Stimulated activated CD4-positive, alpha-beta T cell treated with anti-CD3 and anti-CD28 coated beads, TNF-alpha, amount 100 ng/mL, for 4 hours (primary cell): ENCODE results near the gene ME1.
"Not testable (repeated sequence)": the region's sequence is repeated elsewhere in the genome, so short reads cannot be mapped to it uniquely, and the experiment has no call there.

Source experiments
- DNase-seq, 3 experiments: peaks; one replicate each; pipeline ENCODE4 v3.0.0-alpha.2; 2020; ENCODE audit warnings: low read depth in 3 of 3

Gene ME1

GRCh38 chr6:83432636-83433035 is 1.8 kb upstream of the ME1 start:
- no peak for DNase-seq

DNA sequence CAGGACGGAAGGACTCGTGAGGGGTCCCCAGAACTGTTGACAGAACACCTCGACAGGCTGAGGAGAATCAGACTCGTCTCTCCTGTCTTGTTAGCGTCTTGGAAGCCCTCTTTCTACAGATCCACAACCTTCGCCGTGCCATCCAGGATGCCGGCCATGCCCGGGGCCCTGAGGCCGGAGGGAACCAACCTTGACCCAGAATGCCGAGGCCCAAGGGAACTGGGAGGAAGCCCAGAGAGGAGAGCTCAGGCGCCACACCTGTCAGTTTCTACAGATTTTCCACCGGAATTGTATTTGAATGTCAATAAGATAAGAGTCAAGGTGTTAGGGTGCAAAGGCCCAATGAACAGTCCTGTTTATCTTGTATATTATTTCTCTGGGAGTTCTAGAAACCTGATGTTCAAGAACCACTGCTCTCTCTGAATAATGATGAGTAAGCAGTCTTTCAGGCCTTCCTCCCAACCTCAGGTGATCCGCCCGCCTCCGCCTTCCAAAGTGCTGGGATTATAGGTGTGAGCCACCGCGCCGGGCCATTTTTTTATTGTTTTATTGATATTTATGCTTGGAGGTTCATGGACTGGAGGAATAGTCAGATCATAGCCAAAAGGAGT is 799 bp upstream of the ME1 start:
- DNase-seq: no peak

GRCh38 chr6:83429857-83430610 is 817 bp downstream of the ME1 start:
- no peak for DNase-seq

- DNase-seq: no peak
These were observed 1.6 kb downstream of the ME1 start for GRCh38 chr6:83429269-83429668.

- no peak for DNase-seq
These were observed 6.3 kb downstream of the ME1 start for GRCh38 chr6:83424392-83425018.

- no peak for DNase-seq
These were observed 12.8 kb downstream of the ME1 start for GRCh38 chr6:83417880-83418663.

DNA sequence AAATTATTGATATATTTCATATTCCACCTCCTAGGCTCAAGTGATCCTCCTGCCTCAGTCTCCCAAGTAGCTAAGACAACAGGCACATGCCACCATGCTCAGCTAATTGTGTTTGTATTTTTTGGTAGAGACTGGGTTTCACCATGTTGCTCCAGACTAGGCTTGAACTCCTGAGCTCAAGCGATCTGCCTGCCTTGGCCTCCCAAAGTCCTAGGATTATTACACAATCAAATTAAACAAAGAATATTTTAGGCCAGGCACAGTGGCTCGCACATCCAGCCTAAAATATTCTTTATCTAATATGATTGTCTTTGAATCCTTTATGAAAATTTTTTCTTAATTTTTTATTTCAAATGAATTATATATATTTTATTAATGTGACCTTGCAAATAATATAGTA is 17.8 kb downstream of the ME1 start:
- DNase-seq: no peak

GRCh38 chr6:83411731-83412130 is 19.1 kb downstream of the ME1 start:
- no peak for DNase-seq

DNA sequence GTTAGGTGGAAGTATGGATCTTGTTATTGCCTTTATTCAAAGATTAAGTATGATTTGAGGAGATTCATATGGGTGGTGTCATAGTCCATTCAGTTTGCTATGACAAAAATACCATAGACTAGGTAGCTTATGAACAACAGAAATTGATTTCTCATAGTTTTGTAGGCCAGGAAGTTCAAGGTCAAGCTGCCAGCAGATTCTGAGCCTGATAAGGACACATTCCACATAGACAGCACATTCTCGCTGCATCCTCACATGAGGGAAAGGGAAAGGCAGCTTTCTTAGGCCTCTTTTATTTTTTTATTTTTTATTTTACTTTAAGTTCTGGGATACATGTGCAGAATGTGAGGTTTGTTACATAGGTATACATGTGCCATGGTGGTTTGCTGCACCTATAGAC is 27.7 kb downstream of the ME1 start:
- DNase-seq: no peak

DNA sequence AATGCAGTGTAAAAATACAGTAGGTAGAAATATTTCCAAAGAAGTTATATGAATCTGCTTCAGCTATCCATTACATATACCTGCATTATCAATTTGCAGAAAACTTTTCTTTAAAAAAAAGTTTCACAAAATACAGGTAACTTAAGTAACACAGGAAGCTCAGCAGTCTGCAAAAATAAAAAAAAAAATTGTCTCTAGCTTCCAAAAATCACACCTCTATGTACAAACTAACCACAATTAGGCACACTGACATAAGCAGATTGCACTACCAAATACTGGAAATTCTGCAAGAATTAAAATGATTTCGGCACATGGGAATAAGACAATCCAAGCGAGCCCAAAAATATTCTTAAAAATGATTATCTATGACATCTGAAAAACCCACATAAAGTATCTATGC is 41.2 kb downstream of the ME1 start:
- no peak for DNase-seq

DNA sequence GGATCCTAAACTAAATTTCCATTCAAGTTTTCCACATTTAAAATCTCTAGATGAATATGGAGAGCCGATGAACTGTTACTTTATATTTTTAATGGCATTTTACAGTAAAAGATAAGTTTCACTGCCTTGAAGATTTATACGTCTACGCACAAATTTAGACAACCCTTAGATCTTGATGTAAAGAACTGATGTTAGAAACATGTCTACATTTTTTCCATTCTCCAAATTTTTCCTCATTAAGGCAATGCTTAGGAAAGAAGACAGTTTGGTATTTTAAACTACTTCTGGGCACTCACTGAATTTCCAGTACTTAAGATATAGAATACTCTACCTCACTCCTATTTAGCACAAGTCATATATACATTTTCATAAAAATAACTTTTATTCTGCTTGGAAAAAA is 45.4 kb downstream of the ME1 start:
- no peak for DNase-seq

DNA sequence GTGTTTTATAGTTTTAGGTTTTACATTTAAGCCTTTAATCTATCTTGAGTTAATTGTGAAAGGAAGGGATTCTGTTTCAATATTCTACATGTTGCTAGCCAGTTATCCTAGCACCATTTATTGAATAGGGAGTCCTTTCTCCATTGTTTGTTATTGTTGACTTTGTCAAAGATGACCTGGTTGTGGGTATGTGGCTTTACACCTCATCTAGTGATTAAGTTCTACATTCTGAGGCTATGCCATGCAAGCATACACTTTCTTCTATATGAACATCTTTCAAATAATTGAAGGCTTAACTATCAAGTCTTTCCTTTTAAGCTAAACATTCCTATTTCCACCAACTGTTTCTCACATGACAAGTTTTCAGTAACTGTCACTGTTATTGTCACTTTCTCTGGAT is 46.1 kb downstream of the ME1 start:
- no peak for DNase-seq

DNA sequence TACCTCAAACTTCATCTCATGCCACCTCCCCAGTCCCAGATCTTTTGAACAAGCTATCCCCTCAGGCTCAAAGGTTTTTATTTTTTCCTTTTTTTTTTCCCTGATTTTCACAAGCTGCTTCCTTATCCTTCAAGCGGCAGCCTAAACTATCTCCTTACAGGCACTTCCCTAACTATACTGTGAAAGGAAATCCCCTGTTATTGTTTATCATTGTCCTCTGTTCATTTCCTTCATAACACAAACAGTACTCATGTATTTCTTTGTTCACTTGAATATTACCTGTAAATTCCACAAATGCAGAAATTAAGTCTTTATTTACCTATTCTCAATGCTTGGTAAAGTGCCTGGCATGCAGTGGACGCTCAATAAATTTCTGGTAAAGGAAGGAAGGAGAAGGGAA is 48.9 kb downstream of the ME1 start:
- DNase-seq: no peak

DNA sequence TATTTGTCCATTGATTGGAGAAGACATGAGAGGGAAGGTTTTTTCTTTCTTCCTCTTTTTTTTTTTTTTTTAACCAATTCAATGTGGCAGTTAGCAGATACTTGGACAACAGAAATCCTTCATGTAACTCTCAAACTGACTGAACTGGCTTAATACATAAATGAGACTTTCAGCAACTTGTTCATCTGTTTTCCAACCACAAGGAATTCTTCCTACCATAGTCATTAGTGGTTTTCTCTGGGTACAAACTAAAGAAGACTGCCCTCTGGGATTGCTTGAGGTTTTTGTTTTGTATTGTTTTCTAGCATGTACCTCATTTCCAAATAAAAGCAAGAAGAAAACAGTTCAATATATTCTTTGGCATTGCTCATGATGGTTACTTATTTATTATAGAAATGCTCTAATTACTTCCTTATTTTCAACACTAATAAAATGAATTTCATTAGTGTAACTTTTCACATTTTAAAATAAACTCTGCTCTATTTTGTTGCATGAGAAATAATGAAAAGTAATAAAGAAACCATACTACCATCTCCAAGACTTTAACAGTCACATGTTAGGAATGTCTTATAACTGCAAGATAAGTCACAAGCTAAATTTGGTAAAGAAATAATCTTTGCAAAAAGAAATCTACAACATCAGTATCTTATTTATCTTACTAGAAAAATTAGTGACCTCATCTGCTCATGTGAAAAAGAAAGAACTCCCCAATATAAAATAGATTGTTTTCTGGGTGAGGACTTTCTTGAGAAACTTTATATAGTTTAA is 52.0 kb downstream of the ME1 start:
- no peak for DNase-seq

- DNase-seq: no peak
These were observed 59.4 kb downstream of the ME1 start for GRCh38 chr6:83371423-83371822.

DNA sequence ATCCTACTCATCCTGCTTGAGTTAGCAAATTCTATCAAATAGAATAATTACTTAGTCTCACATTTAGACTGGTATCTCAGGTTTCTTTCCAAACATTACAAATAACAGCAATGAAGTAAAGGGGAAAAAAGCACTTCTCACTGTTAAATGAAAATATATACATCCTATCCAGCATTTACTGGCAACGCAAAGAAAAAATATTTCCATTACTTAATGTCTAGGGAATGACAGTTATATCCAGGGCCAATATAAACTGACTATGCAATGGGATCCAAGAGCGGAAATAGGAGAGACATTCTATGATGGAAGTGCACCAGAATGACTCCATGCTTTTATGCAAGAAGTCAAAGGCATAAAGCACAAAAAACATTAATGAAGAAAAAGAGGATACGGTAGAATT is 60.3 kb downstream of the ME1 start:
- DNase-seq: no peak

- DNase-seq: no peak
These were observed 61.2 kb downstream of the ME1 start for GRCh38 chr6:83369692-83370091.

DNA sequence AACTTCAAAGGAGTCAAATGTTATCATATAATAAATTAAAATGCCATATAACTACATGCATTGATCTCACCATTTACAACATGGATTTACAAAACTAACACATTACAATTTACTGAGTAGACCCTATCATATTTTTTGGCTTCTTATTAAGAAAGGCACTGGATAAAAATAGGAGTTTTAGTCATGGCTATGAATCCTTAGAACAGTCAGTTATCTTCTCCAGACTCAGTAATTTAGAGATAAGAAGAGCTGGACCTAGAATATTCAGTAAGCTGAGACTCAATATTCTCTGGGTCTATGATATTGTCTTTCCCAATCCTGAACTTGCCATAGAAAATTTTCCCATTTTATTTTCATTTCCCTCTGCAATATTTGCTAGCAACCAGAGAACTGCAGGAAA is 62.3 kb downstream of the ME1 start:
- DNase-seq: no peak

- DNase-seq: no peak
These were observed 63.7 kb downstream of the ME1 start for GRCh38 chr6:83367104-83367503.

DNA sequence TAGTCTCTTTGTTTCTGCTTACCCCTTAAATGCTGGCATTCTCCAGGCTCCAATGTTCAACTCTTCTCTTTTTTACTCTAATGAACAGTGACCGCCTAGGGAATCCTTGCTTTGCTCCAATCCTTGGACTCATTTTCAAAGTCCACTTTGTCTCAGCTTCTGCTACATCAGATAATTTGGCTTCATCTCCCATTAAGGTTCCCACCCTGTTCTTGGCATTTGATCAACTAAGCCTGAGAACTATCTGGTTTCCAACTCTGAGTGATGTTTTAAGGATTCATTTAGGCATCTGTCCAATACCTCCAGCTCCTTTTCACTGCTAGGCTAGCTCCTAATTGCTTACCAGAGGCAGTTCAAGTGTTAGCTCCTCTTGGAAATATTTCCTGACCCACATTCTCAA is 64.9 kb downstream of the ME1 start:
- DNase-seq: no peak

- not testable (repeated sequence) for DNase-seq
These were observed 68.5 kb downstream of the ME1 start for GRCh38 chr6:83362349-83362748.

DNA sequence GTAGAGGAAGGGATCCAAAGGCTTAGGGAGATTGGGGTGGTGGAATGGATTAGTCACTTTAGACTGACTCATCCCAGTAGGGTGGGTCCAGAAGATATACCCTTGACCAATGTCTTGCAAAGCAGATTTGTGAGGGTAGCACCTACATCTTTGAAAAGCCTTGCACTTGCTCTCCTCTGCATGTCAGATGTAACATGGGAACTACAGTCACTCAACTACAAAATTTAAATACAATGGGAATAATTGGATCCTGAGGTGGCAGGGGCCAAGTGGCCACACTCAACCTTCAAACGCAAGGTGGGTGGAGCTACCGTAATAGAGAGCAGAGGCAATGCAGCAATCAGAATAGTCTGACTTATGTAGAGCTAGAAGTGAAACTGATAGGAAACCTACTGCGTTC is 71.2 kb downstream of the ME1 start:
- DNase-seq: no peak
